ENCODE measurements around the gene MTERF4.

DNA sequence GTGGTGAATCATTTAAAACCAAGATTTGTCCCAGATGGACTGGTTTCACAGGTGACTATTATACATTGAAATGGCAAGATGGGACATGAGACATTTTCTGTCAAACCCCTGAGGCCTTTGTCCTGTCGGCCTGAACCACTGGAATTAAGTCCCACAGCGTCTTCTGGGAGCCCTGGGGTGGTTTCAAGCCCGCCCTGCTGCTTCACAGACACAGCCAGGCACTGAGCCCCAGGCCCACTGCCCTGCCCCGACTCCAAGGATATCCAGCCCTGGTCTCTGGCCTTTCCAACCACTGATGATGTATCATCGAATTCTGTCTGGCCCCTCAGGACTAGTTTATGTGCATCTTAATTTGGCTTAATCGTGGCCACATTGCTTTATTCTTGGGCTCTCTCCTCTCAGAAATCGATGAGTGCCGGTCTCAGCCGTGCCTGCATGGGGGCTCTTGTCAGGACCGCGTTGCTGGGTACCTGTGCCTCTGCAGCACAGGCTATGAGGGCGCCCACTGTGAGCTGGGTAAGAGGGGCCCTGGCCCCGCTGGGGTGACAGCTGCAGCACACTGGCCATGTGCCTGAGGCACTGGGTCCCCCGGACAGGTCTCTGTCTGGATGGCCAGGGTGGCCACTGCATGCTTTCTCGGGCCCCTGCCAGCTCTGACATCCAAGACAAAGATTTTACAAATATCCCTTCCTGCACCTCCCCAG lies 39.5 kb downstream of the MTERF4 start:
- TF ChIP-seq, protein P1, sequence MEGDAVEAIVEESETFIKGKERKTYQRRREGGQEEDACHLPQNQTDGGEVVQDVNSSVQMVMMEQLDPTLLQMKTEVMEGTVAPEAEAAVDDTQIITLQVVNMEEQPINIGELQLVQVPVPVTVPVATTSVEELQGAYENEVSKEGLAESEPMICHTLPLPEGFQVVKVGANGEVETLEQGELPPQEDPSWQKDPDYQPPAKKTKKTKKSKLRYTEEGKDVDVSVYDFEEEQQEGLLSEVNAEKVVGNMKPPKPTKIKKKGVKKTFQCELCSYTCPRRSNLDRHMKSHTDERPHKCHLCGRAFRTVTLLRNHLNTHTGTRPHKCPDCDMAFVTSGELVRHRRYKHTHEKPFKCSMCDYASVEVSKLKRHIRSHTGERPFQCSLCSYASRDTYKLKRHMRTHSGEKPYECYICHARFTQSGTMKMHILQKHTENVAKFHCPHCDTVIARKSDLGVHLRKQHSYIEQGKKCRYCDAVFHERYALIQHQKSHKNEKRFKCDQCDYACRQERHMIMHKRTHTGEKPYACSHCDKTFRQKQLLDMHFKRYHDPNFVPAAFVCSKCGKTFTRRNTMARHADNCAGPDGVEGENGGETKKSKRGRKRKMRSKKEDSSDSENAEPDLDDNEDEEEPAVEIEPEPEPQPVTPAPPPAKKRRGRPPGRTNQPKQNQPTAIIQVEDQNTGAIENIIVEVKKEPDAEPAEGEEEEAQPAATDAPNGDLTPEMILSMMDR (IDR thresholded peaks at IDR 0.05), result no peak
- TF ChIP-seq POLR2A (IDR thresholded peaks at IDR 0.05), result no peak
